M059J (cell line): ENCODE measurements around the gene IFITM5. TPM values are rescaled to one million over a fixed set of nuclear protein-coding genes. Genes with fewer than 3 reads are reported as not detected.

ENCODE experiments used
- DNase-seq: peaks from one replicate; pipeline ENCODE4 v3.0.0-alpha.2; 2012; ENCODE audit warnings: low read depth
- total RNA-seq: library from RNA; depleted of rRNA; stranded (reverse); fragments of >200 nt; shearing (Covaris generic); gene quantifications from 2 replicates; pipeline ENCODE4 v1.2.3, GENCODE V29; 2014

Gene IFITM5
- total RNA-seq, 1 experiment from 2014 or later = not detected

GRCh38 chr11:284105-285020 lies 15.0 kb downstream of the IFITM5 start:
- DNase-seq = no peak

GRCh38 chr11:283405-284104 lies 15.8 kb downstream of the IFITM5 start:
- no peak for DNase-seq

- DNase-seq = no peak
These were observed 16.5 kb downstream of the IFITM5 start for GRCh38 chr11:282630-283360.

- DNase-seq = no peak
These were observed 17.2 kb downstream of the IFITM5 start for GRCh38 chr11:282171-282570.

GRCh38 chr11:281486-282161 lies 17.7 kb downstream of the IFITM5 start:
- DNase-seq = no peak

GRCh38 chr11:280706-281485 lies 18.4 kb downstream of the IFITM5 start:
- no peak for DNase-seq

GRCh38 chr11:279966-280705 lies 19.2 kb downstream of the IFITM5 start:
- DNase-seq = no peak

GRCh38 chr11:279040-279965 lies 20.0 kb downstream of the IFITM5 start:
- no peak for DNase-seq

GRCh38 chr11:278001-278951 lies 21.1 kb downstream of the IFITM5 start, which contains the start of gene NLRP6:
Gene NLRP6 (plus strand): TSS chr11:278407. CDS start chr11:278570, 163 bp downstream.
- DNase-seq = no peak

- DNase-seq = no peak
These were observed 23.1 kb downstream of the IFITM5 start for GRCh38 chr11:276219-276618.

- no peak for DNase-seq
These were observed 26.5 kb downstream of the IFITM5 start for GRCh38 chr11:272931-273198.

- DNase-seq = no peak
These were observed 27.0 kb downstream of the IFITM5 start for GRCh38 chr11:272195-272930.

- DNase-seq = no peak
These were observed 28.0 kb downstream of the IFITM5 start for GRCh38 chr11:271319-271715.

- DNase-seq = no peak
These were observed 28.6 kb downstream of the IFITM5 start for GRCh38 chr11:270451-271318.

- no peak for DNase-seq
These were observed 30.0 kb downstream of the IFITM5 start for GRCh38 chr11:269146-269890.

GRCh38 chr11:268716-269145 lies 30.6 kb downstream of the IFITM5 start:
- peak; percentile 24 for DNase-seq
